ENCODE results near the gene ALG13.

GRCh38 chrX:111648802-111649201 lies 32.2 kb upstream of the ALG13 start:
- TF ChIP-seq CTCF (IDR thresholded peaks at IDR 0.05) (no peak), POLR2A (IDR thresholded peaks at IDR 0.05) (no peak)

Measured in uterus (tissue), 2 donors.